Loucy (cell line): Measurements from ENCODE around the gene CAMSAP1.

Source experiments
- CTCF ChIP-seq: fragments of 200-600 bp; sonication (generic); conservative IDR thresholded peaks from 2 replicates; pipeline ENCODE4 v1.5.1; 2014; ENCODE audit warnings: mild to moderate bottlenecking, antibody characterized with exemption, low read length
- EZH2phosphoT487 ChIP-seq: fragments of 200-600 bp; IDR thresholded peaks from 2 replicates; pipeline ENCODE4 v1.6.1; 2018; ENCODE audit warnings: antibody characterized with exemption, mild to moderate bottlenecking, moderate library complexity, borderline replicate concordance

GRCh38 chr9:135814421-135815095, 92.8 kb downstream of the CAMSAP1 start:
- TF ChIP-seq CTCF (no peak), EZH2phosphoT487 (no peak)
